C4-2B (cell line): ENCODE data around the gene NFU1.

Source experiments
- ZFX ChIP-seq: fragments of 450-650 bp; IDR thresholded peaks from 2 replicates; pipeline ENCODE4 v1.6.1; 2017
- TF ChIP-seq, protein P1 (sequence below): fragments of 450-650 bp; conservative IDR thresholded peaks from 2 replicates; pipeline ENCODE4 v1.5.1; 2017; ENCODE audit warnings: mild to moderate bottlenecking

DNA sequence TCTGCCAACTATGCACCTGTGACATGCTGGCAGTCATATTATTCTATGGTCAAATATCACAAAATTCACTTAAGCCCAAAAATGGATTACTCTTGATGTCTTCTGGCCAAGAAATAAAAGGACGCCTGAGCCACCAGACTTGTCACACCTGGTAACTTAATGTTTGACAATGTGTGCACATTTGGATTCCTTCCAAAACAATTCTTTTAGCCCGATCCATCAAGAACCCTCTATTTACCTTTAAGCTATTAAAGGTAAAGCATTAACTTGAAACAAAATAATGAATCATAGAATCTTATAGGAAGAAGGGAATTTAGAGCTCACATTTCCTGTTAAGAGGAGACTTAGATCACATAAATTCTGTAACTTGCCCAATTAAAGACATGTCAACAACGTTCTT is 46.5 kb upstream of the NFU1 start:
- TF ChIP-seq, protein P1, sequence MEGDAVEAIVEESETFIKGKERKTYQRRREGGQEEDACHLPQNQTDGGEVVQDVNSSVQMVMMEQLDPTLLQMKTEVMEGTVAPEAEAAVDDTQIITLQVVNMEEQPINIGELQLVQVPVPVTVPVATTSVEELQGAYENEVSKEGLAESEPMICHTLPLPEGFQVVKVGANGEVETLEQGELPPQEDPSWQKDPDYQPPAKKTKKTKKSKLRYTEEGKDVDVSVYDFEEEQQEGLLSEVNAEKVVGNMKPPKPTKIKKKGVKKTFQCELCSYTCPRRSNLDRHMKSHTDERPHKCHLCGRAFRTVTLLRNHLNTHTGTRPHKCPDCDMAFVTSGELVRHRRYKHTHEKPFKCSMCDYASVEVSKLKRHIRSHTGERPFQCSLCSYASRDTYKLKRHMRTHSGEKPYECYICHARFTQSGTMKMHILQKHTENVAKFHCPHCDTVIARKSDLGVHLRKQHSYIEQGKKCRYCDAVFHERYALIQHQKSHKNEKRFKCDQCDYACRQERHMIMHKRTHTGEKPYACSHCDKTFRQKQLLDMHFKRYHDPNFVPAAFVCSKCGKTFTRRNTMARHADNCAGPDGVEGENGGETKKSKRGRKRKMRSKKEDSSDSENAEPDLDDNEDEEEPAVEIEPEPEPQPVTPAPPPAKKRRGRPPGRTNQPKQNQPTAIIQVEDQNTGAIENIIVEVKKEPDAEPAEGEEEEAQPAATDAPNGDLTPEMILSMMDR, result no peak
- no peak for TF ChIP-seq ZFX
